ENCODE data around the gene RILPL1.

GRCh38 chr12:123543541-123543940 is 10.0 kb upstream of the RILPL1 start:
- TF ChIP-seq ZFX (IDR thresholded peaks at IDR 0.05; ENCODE audit: borderline replicate concordance) (no peak), CTCF (IDR thresholded peaks at IDR 0.05) (no peak)
